OCI-M1 (cell line): Measurements from ENCODE around the gene ST8SIA6.

Source experiments
- DNase-seq: peaks from one replicate; lab custom pipeline; 2025; lab: John Stamatoyannopoulos, UW

The ST8SIA6 gene

GRCh38 chr10:17386021-17386420 lies 68.4 kb downstream of the ST8SIA6 start:
- DNase-seq: no peak

- no peak for DNase-seq
Measured at GRCh38 chr10:17385066-17385465, 69.3 kb downstream of the ST8SIA6 start.

GRCh38 chr10:17383801-17384555 lies 70.4 kb downstream of the ST8SIA6 start:
- no peak for DNase-seq

- DNase-seq: no peak
Measured at GRCh38 chr10:17381502-17382142, 72.8 kb downstream of the ST8SIA6 start.

- DNase-seq: no peak
Measured at GRCh38 chr10:17380888-17381287, 73.5 kb downstream of the ST8SIA6 start.

GRCh38 chr10:17380016-17380415 lies 74.4 kb downstream of the ST8SIA6 start:
- DNase-seq: no peak

GRCh38 chr10:17379151-17379690 lies 75.2 kb downstream of the ST8SIA6 start:
- DNase-seq: no peak

GRCh38 chr10:17375936-17376584 lies 78.3 kb downstream of the ST8SIA6 start:
- peak; percentile 9 for DNase-seq

DNA sequence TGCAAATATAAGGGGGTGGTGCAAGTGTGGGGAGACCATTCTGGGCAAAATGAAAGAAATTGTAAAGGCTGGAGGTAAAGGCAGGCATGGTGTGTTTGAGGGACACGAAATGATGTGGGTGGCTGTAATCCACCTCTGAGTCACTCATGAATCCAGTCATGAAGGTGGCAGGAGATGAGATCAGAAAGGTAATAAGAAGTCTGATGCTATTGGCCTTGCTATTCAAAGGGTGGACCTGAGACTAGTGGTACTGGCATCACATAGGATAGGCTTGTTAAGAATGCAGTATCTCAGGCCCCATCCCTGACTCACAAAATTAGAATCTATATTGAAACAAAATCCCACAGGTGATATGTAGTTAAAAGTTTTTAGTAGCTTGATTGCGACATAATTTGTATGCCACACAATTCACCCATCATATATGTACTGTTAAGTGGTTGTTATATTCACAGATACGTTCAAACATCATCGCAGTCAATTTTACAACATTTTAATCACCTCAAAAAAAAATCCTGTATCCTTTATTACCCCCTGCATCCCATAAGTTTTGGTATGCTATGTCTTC lies 85.6 kb downstream of the ST8SIA6 start:
- no peak for DNase-seq

DNA sequence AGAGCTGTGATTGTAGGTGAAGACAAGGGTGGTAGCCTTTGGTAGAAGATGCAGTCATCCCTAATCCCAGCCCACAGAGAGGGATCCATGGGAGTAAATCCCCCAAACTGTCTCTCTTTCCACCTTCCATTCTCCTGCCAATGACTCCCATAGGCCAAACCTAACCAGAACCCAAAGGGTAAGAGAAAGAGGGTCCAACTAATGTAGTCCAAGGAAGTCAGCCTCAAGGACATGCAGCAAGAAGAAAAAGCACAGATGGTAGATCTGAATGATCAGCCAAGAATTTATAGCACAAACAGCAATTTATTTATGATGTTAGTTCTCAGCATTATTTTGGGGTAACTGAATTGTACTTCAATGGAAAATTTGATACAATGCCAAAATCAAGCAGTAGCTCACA lies 87.7 kb downstream of the ST8SIA6 start:
- DNase-seq: no peak

- peak; percentile 17 for DNase-seq
Measured at GRCh38 chr10:17365402-17365801, 89.0 kb downstream of the ST8SIA6 start.

DNA sequence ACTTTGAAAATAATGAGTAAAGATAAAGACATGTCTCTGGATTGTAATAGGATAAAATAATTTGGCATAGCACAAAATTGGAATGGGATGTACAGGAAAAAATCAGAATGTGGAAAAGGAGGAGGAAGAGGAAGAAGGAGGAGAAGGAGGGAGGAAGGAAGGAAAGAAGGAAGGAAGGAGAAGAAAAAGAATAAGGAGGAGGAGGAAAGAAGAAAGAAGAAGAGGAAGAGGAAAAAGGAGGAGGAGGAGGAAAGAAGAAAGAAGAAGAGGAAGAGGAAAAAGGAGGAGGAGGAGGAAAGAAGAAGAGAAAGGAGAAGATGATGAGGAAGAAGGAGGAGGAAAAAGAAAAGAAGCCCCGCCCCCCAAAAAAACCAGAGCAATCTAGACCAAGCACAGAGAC lies 95.9 kb downstream of the ST8SIA6 start:
- DNase-seq: no peak

DNA sequence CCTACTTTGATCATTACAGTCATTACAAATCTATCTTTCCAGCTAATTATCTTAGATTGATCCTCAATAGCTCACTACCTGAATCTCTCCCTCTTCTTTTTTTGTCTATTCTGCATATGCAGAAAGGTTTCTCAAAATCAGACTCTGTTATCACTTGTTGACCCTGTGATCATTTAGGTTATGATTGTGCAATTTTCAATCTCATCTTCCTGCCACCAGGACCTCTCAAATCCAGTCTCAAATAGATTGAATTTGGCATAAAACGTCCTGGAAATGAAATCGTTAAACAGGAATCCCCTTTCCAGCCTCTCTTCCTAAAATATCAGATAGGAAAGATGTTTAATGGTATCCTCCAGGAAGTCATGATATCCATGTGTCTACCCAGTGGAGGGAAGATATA lies 96.6 kb downstream of the ST8SIA6 start:
- DNase-seq: no peak

GRCh38 chr10:17356820-17357219 lies 97.6 kb downstream of the ST8SIA6 start:
- DNase-seq: no peak

DNA sequence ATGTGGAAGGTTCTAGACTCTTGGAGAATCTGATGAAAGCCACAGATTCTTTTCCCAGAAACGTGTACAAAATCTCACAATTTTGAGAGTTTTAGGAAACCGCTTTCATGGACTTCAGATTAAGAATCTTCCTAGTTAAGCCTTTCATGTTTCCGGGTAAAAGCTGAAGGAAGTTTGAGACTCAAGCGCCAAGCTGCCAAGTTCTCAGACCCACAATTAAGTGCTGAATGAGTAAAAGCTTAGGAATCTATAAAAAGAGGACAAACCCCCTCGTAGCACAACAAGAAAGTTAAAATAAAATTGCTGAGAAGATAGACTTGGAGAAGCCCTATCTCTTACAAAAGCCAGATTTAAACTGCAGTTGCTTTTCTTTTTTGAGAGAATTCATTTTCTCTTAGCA lies 99.6 kb downstream of the ST8SIA6 start:
- no peak for DNase-seq

GRCh38 chr10:17353568-17354300 lies 100.7 kb downstream of the ST8SIA6 start:
- no peak for DNase-seq

GRCh38 chr10:17352583-17352982 lies 101.8 kb downstream of the ST8SIA6 start:
- DNase-seq: no peak

DNA sequence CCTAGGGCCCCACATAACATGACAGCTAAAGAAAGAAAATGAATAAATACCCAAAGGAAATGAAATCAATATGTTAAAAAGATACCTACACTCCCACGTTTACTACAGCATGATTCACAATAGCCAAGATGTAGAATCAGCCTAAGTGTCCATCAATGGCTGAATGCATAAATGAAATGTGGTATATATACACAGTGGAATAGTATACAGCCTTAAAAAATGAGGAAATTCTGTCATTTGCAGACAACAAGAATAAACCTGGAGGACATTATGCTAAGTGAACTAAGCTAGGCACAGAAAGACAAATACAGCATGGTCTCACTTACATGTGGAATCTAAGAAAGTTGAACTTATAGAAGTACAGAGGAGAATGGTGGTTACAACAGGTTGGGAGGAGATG lies 102.9 kb downstream of the ST8SIA6 start:
- no peak for DNase-seq

DNA sequence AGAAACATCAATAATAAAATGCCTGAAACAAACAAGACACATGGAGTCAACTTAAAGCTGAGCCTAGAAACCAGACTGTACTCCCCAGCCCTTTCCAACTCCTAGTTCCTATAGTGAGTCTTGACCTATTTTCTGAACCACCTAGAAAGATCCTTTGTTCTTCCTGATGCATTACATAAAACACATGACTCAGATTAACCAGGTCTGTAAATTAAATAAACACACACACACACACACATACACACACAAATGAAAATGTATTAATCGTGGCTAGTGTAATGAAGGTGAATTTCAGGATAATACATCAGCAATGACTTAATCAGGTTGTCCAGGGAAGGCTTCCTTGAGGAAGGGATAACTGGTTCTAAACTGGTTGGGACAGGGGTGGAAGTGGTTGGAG lies 104.7 kb downstream of the ST8SIA6 start:
- DNase-seq: no peak

- DNase-seq: no peak
Measured at GRCh38 chr10:17348501-17349349, 105.7 kb downstream of the ST8SIA6 start.

- DNase-seq: no peak
Measured at GRCh38 chr10:17348011-17348500, 106.3 kb downstream of the ST8SIA6 start.
